ENCODE measurements around the gene WDR86. TPM values are rescaled to one million over a fixed set of nuclear protein-coding genes. Genes with fewer than 3 reads are reported as not detected.

Gene WDR86
- total RNA-seq, 1 experiment from 2014 or later = 8.1 TPM

DNA sequence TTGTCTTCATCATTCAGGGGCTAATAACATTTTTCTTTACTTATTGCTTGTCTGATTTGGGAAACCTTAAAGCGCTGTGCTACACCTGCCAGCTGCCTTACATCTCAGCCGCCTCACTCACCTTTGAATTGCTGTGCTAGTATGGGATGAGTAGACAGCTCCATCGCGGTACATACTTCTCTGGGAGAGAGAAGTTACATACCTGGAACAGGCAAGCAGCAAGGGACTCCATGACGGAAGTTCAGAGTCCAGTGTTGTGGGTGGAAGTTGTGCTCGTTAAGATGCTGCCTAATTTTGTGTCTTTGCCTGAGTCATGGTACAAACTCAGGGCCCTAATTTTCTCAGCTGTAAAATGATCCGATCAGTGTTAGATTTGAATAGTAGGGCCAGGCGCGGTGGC is 66.3 kb downstream of the WDR86 start:
- no CpG with 5 or more reads among the region's 9 CpGs for WGBS (ENCODE audit: extremely low coverage, insufficient read length, low lambda C conversion rate)

More for the DNA sequence above, 66.3 kb downstream of the WDR86 start:
- Histone ChIP-seq H3K27ac (ENCODE audit: insufficient read length, low read depth, low read length) (no peak overlapping the region), H4K5ac (ENCODE audit: insufficient read length, low read depth, low read length) (no peak overlapping the region), H3K27me3 (ENCODE audit: insufficient read depth, low read length) (peaks cover 2% of the 10 kb centered on the region; the same call in 1 of the 2 replicates), H2BK20ac (ENCODE audit: low read depth, low read length, poor library complexity, severe bottlenecking) (no peak overlapping the region), H4K20me1 (ENCODE audit: control insufficient read depth, insufficient read depth, insufficient read length) (no peaks in the 10 kb centered on the region), H3K79me1 (ENCODE audit: insufficient read depth, low read depth, low read length, poor library complexity, severe bottlenecking) (peaks cover 2% of the 10 kb centered on the region), H2AFZ (ENCODE audit: low read length) (no peak overlapping the region), H3K56ac (ENCODE audit: insufficient read length, low read depth, low read length) (no peak overlapping the region), H4K91ac (ENCODE audit: insufficient read length, low read depth, low read length) (no peak overlapping the region), H3K18ac (ENCODE audit: insufficient read length, low read depth, low read length) (no peak overlapping the region), H2AK5ac (ENCODE audit: insufficient read length, low read length) (no peak overlapping the region), H3K23ac (ENCODE audit: insufficient read length, low read depth, low read length) (no peak overlapping the region), H3K9me3 (ENCODE audit: control insufficient read depth, low read depth, low read length) (no peaks in the 10 kb centered on the region), H3K14ac (ENCODE audit: insufficient read depth, low read length) (no peak overlapping the region), H2BK15ac (ENCODE audit: low read depth, low read length) (no peak overlapping the region), H3K4me1 (ENCODE audit: insufficient read depth, low read length) (no peaks in the 10 kb centered on the region), H3K23me2 (ENCODE audit: insufficient read length, low read depth, low read length, poor library complexity, severe bottlenecking) (no peaks in the 10 kb centered on the region), H3K9ac (ENCODE audit: extremely low read depth, insufficient read length, low read length) (no peak overlapping the region), H3K79me2 (ENCODE audit: insufficient read depth, low read length) (no peaks in the 10 kb centered on the region), H2BK120ac (ENCODE audit: low read depth, low read length, poor library complexity, severe bottlenecking) (no peak overlapping the region), H3K4me2 (ENCODE audit: insufficient read depth, insufficient read length, low read length) (no peak overlapping the region), H4K8ac (replicated peaks; ENCODE audit: insufficient read length, low read depth, low read length) (no peak overlapping the region), H2BK5ac (ENCODE audit: insufficient read length, low read length) (no peak overlapping the region), H2BK12ac (ENCODE audit: insufficient read length, low read depth, low read length) (no peak overlapping the region), H3T11ph (ENCODE audit: low read length) (no peak overlapping the region), H3K4ac (ENCODE audit: low read depth, low read length) (no peak overlapping the region)
- peaks cover 0 to 3% of the 10 kb centered on the region in 2 experiments; a peak in 3 of 4 replicates for H3K4me1 Mint-ChIP-seq
- H3K9me3 Mint-ChIP-seq = peaks cover 0 to 2% of the 10 kb centered on the region in 2 experiments; a peak in 1 of 5 replicates
- peaks cover 0 to 30% (median 30%) of the 10 kb centered on the region in 3 experiments; a peak in 5 of 7 replicates for H3K36me3 Mint-ChIP-seq (ENCODE audit: insufficient read depth in 1 of 3, low read depth in 3 of 3)
- H3K4me3 Mint-ChIP-seq = peak overlapping the region in 1 of 2 experiments; percentile 14; a peak in 2 of 5 replicates
- TF ChIP-seq, protein P1, sequence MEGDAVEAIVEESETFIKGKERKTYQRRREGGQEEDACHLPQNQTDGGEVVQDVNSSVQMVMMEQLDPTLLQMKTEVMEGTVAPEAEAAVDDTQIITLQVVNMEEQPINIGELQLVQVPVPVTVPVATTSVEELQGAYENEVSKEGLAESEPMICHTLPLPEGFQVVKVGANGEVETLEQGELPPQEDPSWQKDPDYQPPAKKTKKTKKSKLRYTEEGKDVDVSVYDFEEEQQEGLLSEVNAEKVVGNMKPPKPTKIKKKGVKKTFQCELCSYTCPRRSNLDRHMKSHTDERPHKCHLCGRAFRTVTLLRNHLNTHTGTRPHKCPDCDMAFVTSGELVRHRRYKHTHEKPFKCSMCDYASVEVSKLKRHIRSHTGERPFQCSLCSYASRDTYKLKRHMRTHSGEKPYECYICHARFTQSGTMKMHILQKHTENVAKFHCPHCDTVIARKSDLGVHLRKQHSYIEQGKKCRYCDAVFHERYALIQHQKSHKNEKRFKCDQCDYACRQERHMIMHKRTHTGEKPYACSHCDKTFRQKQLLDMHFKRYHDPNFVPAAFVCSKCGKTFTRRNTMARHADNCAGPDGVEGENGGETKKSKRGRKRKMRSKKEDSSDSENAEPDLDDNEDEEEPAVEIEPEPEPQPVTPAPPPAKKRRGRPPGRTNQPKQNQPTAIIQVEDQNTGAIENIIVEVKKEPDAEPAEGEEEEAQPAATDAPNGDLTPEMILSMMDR (conservative IDR thresholded peaks at IDR 0.05) = no peak
- no peak overlapping the region for H3K27ac Mint-ChIP-seq
- no peak for DNase-seq
- H3K27me3 Mint-ChIP-seq (ENCODE audit: low read depth) = peaks cover 5% of the 10 kb centered on the region
